Stimulated activated CD4-positive, alpha-beta T cell treated with anti-CD3 and anti-CD28 coated beads, TNF-alpha, amount 100 ng/mL, for 4 hours (primary cell): Measurements from ENCODE around the gene RO60.
"Not testable (repeated sequence)": the region's sequence is repeated elsewhere in the genome, so short reads cannot be mapped to it uniquely, and the experiment has no call there.

ENCODE experiments used
- DNase-seq, 3 experiments: peaks; one replicate each; pipeline ENCODE4 v3.0.0-alpha.2; 2020; ENCODE audit warnings: low read depth in 3 of 3

Gene RO60

GRCh38 chr1:193059282-193060114, at the start of gene RO60, which contains the start of gene UCHL5:
TSS of gene RO60 (plus strand) at chr1:193059612. CDS start at chr1:193069055, 9,443 bp downstream.
TSS of gene UCHL5 (minus strand) at chr1:193059360. CDS start at chr1:193059260, 100 bp downstream.
- DNase-seq, result peak; percentile 86 to 92 (median 90)

GRCh38 chr1:193011406-193011805, 48.0 kb upstream of the RO60 start:
- DNase-seq, result no peak

GRCh38 chr1:193013005-193013404, 46.4 kb upstream of the RO60 start:
- DNase-seq, result no peak

GRCh38 chr1:193013707-193014106, 45.7 kb upstream of the RO60 start:
- no peak for DNase-seq

GRCh38 chr1:193014400-193014799, 45.0 kb upstream of the RO60 start:
- DNase-seq, result no peak

- DNase-seq, result no peak
Observed at GRCh38 chr1:193016788-193017187, 42.6 kb upstream of the RO60 start.

- DNase-seq, result no peak
Observed at GRCh38 chr1:193019442-193020026, 39.9 kb upstream of the RO60 start.

- DNase-seq, result no peak
Observed at GRCh38 chr1:193025218-193025617, 34.2 kb upstream of the RO60 start.

- DNase-seq, result no peak
Observed at GRCh38 chr1:193030280-193030679, 29.1 kb upstream of the RO60 start.

GRCh38 chr1:193031431-193031830, 28.0 kb upstream of the RO60 start:
- no peak for DNase-seq

GRCh38 chr1:193032643-193033427, 26.6 kb upstream of the RO60 start:
- DNase-seq, result not testable (repeated sequence)

- no peak for DNase-seq
Observed at GRCh38 chr1:193033610-193034009, 25.8 kb upstream of the RO60 start.

- DNase-seq, result no peak
Observed at GRCh38 chr1:193036337-193037047, 22.9 kb upstream of the RO60 start.

- no peak for DNase-seq
Observed at GRCh38 chr1:193040011-193040410, 19.4 kb upstream of the RO60 start.

GRCh38 chr1:193042766-193043691, 16.4 kb upstream of the RO60 start:
- no peak for DNase-seq

- not testable (repeated sequence) for DNase-seq
Observed at GRCh38 chr1:193048913-193049312, 10.5 kb upstream of the RO60 start.

GRCh38 chr1:193054169-193054675, 5.2 kb upstream of the RO60 start:
- no peak for DNase-seq

- peak; percentile 21 to 40 (median 24) for DNase-seq
Observed at GRCh38 chr1:193058529-193059281, 707 bp upstream of the RO60 start.

- no peak for DNase-seq
Observed at GRCh38 chr1:193060115-193060403, 647 bp downstream of the RO60 start.

GRCh38 chr1:193060406-193060805, 994 bp downstream of the RO60 start:
- DNase-seq, result no peak
